Measurements from ENCODE around the gene KRT80.

DNA sequence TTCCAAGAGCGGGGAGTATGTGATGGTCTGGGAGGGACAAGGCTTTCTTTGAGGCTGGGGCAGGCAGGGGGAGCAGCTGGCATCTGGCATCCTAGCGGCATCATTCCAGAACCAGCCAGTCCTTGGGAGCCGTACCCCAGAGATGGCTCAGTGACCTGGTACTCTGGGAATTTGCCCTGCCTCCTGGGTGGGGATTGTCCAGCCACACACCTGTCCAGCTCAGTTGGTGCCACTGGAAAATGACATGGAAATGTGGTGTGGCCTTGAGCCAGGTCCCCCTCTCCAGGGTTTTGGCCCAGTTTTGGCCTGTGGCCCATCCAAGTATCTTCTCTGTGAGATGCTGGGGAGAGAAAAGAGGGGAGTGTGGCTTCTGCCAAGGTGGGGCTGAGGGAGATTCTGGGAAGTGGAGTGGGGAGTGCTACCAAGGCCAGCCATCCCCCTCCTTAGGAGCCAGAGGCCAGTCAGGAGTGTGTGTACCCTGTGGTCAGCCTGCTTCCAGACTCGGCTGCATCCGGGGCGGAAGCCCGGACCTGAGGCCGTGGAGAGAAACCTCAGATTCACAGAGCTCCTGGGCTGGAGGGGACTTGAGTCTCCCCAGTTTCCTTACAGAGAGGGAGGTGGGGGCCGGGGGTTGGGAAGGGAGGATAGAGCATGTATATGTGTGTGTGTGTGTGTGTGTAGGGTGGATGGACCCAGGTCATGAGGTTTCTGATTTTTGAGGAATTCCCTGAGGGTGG is 14.7 kb upstream of the KRT80 start:
- TF ChIP-seq, protein P1, sequence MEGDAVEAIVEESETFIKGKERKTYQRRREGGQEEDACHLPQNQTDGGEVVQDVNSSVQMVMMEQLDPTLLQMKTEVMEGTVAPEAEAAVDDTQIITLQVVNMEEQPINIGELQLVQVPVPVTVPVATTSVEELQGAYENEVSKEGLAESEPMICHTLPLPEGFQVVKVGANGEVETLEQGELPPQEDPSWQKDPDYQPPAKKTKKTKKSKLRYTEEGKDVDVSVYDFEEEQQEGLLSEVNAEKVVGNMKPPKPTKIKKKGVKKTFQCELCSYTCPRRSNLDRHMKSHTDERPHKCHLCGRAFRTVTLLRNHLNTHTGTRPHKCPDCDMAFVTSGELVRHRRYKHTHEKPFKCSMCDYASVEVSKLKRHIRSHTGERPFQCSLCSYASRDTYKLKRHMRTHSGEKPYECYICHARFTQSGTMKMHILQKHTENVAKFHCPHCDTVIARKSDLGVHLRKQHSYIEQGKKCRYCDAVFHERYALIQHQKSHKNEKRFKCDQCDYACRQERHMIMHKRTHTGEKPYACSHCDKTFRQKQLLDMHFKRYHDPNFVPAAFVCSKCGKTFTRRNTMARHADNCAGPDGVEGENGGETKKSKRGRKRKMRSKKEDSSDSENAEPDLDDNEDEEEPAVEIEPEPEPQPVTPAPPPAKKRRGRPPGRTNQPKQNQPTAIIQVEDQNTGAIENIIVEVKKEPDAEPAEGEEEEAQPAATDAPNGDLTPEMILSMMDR (IDR thresholded peaks at IDR 0.05) = no peak
- TF ChIP-seq POLR2A (IDR thresholded peaks at IDR 0.05) = no peak
